Lung (tissue), 12 donors: Measurements from ENCODE around the gene DENND5B. TPM values are rescaled to one million over a fixed set of nuclear protein-coding genes. Genes with fewer than 3 reads are reported as not detected.
"Not testable (repeated sequence)": the region's sequence is repeated elsewhere in the genome, so short reads cannot be mapped to it uniquely, and the experiment has no call there.

Source experiments
- ATAC-seq: fragments of 200-7000 bp; cut with Tn5 transposase; one replicate; pipeline ENCODE4 v1.9.1; 2020; ENCODE audit warnings: moderate number of reproducible peaks; ENCODE audit not compliant: insufficient read depth, low FRiP score
- DNase-seq, 3 donors: peaks; one replicate each; pipeline ENCODE4 v3.0.0-alpha.2; 2013 to 2017
- H3K27ac ChIP-seq, 2 donors: one replicate each; pipeline ENCODE4 v1.5.1; 2013; ENCODE audit warnings: mild to moderate bottlenecking in 2 of 2, moderate library complexity in 2 of 2, control low read depth in 1 of 2, inconsistent platforms in 1 of 2, low read depth in 1 of 2, low read length in 1 of 2
- H3K27me3 ChIP-seq, 3 donors: one replicate each; pipeline ENCODE4 v1.5.1; 2013; ENCODE audit warnings: low read length in 2 of 3; ENCODE audit not compliant: control insufficient read depth in 3 of 3, insufficient read depth in 3 of 3
- H3K36me3 ChIP-seq, 4 donors: one replicate each; pipeline ENCODE4 v1.5.1; 2013; ENCODE audit warnings: low read length in 4 of 4, mild to moderate bottlenecking in 1 of 4, moderate library complexity in 1 of 4; ENCODE audit not compliant: control insufficient read depth in 4 of 4, insufficient read depth in 4 of 4
- H3K4me1 ChIP-seq, 5 donors: one replicate each; pipeline ENCODE4 v1.5.1; 2013; ENCODE audit warnings: low read length in 5 of 5, mild to moderate bottlenecking in 2 of 5, moderate library complexity in 1 of 5; ENCODE audit not compliant: control insufficient read depth in 5 of 5, insufficient read depth in 5 of 5
- H3K4me3 ChIP-seq: one replicate; pipeline ENCODE4 v1.5.1; 2013; ENCODE audit warnings: mild to moderate bottlenecking, control low read depth, moderate library complexity
- H3K9ac ChIP-seq, 2 donors: one replicate each; pipeline ENCODE4 v1.5.1; 2013; ENCODE audit warnings: low read length in 2 of 2, control low read depth in 1 of 2; ENCODE audit not compliant: insufficient read depth in 1 of 2
- H3K9me3 ChIP-seq, 4 donors: one replicate each; pipeline ENCODE4 v1.5.1; 2013; ENCODE audit warnings: low read length in 3 of 4, mild to moderate bottlenecking in 1 of 4, moderate library complexity in 1 of 4; ENCODE audit not compliant: control insufficient read depth in 4 of 4, insufficient read depth in 3 of 4
- CTCF ChIP-seq: IDR thresholded peaks from 2 replicates; pipeline ENCODE4 v1.5.1; 2012; ENCODE audit warnings: mild to moderate bottlenecking; ENCODE audit errors: control extremely low read depth, extremely low read depth
- WGBS, 2 donors: extraction: QIAGEN DNeasy Blood & Tissue Kit; methylation state at CpG; one replicate each; pipeline ENCODE4 v1.1.7; 2013; 5-methylcytosine and 5-hydroxymethylcytosine counted together
- polyA plus RNA-seq, 2 donors: library from polyadenylated mRNA; stranded (reverse); fragments of 200-250 nt; gene quantifications; one replicate each; pipeline ENCODE4 v1.2.1, GENCODE V29; 2013
- total RNA-seq, 2 donors: library from RNA; depleted of rRNA in 1 of 2; stranded (reverse); fragments of >200 nt in 1 of 2; gene quantifications; one replicate each; pipeline ENCODE4 v1.2.1, GENCODE V29; 2014 to 2021
- donor health status: control.
- donor health status: control.
- donor health status: Bipolar disorder and iron deficiency.
- donor health status: healthy.
- donor health status: DM: yes; HTN: yes; CAD: no.

Gene DENND5B
- total and polyA plus RNA-seq, 4 donors = 1.2 to 15.7 (median 3.6) TPM

GRCh38 chr12:31506515-31507306 is 84.2 kb downstream of the DENND5B start:
- Histone ChIP-seq H3K27ac (no peak overlapping the region), H3K36me3 (no peaks in the 10 kb centered on the region), H3K27me3 (no peaks in the 10 kb centered on the region), H3K4me1 (peaks cover 0 to 20% (median 0%) of the 10 kb centered on the region in 5 donors), H3K9me3 (peaks cover 0 to 5% (median 0%) of the 10 kb centered on the region in 4 donors), H3K4me3 (no peak overlapping the region), H3K9ac (no peak overlapping the region)
- DNase-seq (no peak), ATAC-seq (no peak)
- TF ChIP-seq CTCF = no peak
- WGBS, 2 donors = 84 to 86% methylated on average over 9 of the region's 9 CpGs

GRCh38 chr12:31504625-31505222 is 86.2 kb downstream of the DENND5B start:
- WGBS, 2 donors = 91 to 94% methylated on average over 7 of the region's 7 CpGs

GRCh38 chr12:31501014-31501413 is 89.9 kb downstream of the DENND5B start:
- ATAC-seq, H3K36me3 ChIP-seq, H3K9ac ChIP-seq, H3K4me3 ChIP-seq, H3K4me1 ChIP-seq, DNase-seq, H3K27ac ChIP-seq, H3K27me3 ChIP-seq, H3K9me3 ChIP-seq: not testable (repeated sequence)
- WGBS, 2 donors = 80 to 87% methylated on average over 3 of the region's 3 CpGs

More at GRCh38 chr12:31504625-31505222, 86.2 kb downstream of the DENND5B start:
- H3K27ac ChIP-seq = no peak overlapping the region
- H3K27me3 ChIP-seq = no peaks in the 10 kb centered on the region
- peaks cover 0 to 5% (median 0%) of the 10 kb centered on the region in 4 donors for H3K9me3 ChIP-seq
- ATAC-seq (no peak), DNase-seq (no peak)
- no peaks in the 10 kb centered on the region for H3K36me3 ChIP-seq
- no peak overlapping the region for H3K4me3 ChIP-seq
- H3K9ac ChIP-seq = no peak overlapping the region
- H3K4me1 ChIP-seq = peaks cover 0 to 18% (median 0%) of the 10 kb centered on the region in 5 donors
- TF ChIP-seq CTCF = no peak

GRCh38 chr12:31499567-31499966 is 91.4 kb downstream of the DENND5B start:
- H3K9me3 ChIP-seq = peaks cover 0 to under 1% (median 0%) of the 10 kb centered on the region in 4 donors
- WGBS, 2 donors = 89 to 99% methylated on average over 2 of the region's 2 CpGs

More at GRCh38 chr12:31499567-31499966, 91.4 kb downstream of the DENND5B start:
- TF ChIP-seq CTCF = no peak
- H3K27me3 ChIP-seq = no peaks in the 10 kb centered on the region
- no peak for DNase-seq
- no peak overlapping the region for H3K27ac ChIP-seq
- H3K4me3 ChIP-seq = no peak overlapping the region
- no peaks in the 10 kb centered on the region for H3K36me3 ChIP-seq
- peaks cover 0 to 4% (median 0%) of the 10 kb centered on the region in 5 donors for H3K4me1 ChIP-seq
- H3K9ac ChIP-seq = no peak overlapping the region
- ATAC-seq = no peak
